ENCODE data around the gene CASP3.

- TF ChIP-seq EZH2 (IDR thresholded peaks at IDR 0.05; ENCODE audit: borderline replicate concordance, low read depth, low read length, severe bottlenecking) = no peak
- TF ChIP-seq, protein P1, sequence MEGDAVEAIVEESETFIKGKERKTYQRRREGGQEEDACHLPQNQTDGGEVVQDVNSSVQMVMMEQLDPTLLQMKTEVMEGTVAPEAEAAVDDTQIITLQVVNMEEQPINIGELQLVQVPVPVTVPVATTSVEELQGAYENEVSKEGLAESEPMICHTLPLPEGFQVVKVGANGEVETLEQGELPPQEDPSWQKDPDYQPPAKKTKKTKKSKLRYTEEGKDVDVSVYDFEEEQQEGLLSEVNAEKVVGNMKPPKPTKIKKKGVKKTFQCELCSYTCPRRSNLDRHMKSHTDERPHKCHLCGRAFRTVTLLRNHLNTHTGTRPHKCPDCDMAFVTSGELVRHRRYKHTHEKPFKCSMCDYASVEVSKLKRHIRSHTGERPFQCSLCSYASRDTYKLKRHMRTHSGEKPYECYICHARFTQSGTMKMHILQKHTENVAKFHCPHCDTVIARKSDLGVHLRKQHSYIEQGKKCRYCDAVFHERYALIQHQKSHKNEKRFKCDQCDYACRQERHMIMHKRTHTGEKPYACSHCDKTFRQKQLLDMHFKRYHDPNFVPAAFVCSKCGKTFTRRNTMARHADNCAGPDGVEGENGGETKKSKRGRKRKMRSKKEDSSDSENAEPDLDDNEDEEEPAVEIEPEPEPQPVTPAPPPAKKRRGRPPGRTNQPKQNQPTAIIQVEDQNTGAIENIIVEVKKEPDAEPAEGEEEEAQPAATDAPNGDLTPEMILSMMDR (IDR thresholded peaks at IDR 0.05; ENCODE audit: borderline replicate concordance, extremely low read depth, low read length, poor library complexity, severe bottlenecking) = no peak
Observed at GRCh38 chr4:184649971-184650855, 966 bp upstream of the CASP3 start.
